CD4-positive, alpha-beta T cell treated with Interleukin-4 for 1 hour (primary cell): ENCODE data around the gene LSM14A.
"Not testable (repeated sequence)": the region's sequence is repeated elsewhere in the genome, so short reads cannot be mapped to it uniquely, and the experiment has no call there.

Experiments used
- DNase-seq, 2 donors: peaks; one replicate each; pipeline ENCODE4 v3.0.0-alpha.2; 2020 to 2022

The LSM14A gene

DNA sequence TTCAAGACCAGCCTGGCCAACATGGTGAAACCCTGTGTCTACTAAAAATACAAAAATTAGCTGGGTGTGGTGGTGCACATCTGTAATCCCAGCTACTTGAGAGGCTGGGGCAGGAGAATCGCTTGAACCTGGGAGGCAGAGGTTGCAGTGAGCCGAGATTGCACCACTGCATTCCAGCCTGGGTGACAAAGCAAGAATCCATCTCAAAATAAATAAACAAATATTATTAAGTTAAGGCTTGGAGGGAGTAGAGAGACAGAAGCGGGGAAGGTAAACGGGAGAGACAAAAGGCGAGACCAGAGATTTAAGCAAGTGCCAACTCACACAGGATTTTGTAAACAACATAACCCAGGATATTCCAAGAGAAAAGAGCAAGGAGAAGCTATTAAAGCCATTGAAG is 12.8 kb upstream of the LSM14A start:
- DNase-seq = not testable (repeated sequence)

DNA sequence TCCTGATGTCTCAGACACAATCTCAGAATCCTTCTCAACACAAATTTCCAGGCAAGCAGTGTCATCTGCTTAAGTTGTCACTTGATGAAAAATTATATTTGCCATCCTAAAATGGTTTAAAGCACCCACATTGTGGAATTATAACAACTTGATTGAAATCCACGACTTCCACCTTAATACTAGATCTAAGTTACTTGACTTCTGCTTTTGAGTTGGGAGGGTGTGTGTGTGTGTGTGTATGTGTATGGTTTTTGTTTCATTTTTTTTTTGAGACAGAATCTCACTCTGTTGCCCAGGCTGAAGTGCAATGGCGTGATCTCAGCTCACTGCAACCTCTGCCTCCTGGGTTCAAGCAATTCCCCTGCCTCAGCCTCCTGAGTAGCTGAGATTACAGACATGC is 10.4 kb upstream of the LSM14A start:
- not testable (repeated sequence) for DNase-seq

DNA sequence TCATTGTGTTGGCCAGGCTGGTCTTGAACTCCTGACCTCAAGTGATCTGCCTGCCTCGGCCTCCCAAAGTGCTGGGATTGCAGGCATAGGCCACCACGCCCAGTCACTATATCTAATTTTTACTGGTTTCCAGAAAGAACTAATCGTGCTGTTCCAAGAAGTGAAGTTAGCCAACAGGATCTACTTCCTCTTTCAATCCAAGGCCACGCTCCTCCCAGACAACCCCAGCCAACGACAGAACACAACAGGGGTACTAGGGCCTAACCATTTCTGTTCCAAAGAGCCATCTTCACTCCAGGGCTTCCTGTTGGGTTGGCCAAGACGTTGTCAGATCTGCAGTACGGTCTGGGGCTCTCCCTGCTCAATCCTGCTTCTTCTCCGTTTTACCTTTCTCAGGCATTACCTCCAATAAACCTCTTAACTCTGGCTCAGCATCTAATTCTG is 7.0 kb upstream of the LSM14A start:
- peak in 1 of 2 donors; percentile 12 for DNase-seq

DNA sequence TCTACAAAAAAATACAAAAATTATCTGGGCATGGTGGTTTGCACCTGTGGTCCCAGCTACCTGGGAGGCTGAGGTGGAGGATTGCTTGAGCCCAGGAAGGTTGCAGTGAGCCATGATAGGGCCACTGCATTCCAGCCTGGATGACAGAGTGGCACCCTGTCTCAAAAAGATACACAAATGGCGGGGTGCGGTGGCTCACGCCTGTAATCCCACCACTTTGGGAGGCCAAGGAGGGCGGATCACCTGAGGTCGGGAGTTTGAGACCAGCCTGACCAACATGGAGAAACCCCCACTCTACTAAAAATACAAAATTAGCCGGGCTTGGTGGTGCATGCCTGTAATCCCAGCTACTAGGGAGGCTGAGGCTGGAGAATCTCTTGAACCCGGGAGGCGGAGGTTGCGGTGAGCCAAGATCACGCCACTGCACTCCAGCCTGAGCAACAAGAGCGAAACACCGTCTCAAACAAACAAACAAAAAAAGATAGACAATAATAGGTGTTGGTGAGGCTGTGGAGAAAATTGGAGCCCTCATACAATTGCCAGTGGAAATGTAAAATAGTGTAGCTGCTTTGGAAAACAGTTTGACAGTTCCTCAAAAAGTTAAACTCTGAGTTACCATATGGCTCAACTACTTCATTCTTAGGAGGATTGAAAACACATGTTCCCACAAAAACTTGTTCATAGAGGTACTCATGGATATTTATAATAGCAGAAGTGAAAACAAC is 2.7 kb upstream of the LSM14A start:
- DNase-seq = not testable (repeated sequence)

DNA sequence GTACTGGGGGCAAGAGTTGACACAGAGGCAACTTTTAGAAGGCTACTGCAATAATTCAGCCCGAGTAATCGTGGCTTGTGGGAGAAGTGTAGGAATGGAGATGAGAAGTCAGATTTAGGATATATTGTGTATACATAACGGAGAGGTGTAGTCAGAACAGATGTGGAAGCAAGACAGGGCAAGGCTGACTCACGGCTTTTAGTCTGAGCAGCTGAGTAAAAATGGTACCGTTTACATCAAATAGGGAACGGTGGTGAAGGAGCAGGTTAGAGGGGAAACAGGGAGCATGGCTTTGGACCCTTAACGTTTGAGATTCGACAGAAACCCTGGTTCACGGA is 796 bp upstream of the LSM14A start:
- no peak for DNase-seq

DNA sequence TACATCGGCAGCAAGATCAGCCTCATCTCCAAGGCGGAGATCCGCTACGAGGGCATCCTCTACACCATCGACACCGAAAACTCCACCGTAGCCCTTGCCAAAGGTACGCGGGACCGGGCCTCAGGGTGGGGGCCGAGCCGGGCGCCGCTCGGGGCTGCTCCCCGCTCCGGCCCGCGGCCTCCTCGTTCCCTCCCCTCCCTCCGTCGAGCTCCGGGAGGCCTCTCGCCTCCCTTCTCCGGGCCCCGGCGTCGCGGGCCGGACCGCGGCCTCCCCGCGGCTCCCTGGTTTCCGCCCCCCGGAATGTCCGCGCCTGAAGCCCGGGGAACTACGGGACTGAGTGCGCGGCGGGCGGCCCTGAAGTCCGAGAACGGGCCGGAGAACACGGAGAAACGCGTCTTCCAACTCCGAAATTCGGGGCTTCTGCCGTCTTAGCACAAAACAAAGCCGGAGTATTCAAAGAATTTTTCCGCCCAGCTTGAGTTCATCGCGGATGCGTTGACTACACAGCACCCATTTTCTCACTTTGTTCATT is 423 bp downstream of the LSM14A start:
- no peak for DNase-seq

DNA sequence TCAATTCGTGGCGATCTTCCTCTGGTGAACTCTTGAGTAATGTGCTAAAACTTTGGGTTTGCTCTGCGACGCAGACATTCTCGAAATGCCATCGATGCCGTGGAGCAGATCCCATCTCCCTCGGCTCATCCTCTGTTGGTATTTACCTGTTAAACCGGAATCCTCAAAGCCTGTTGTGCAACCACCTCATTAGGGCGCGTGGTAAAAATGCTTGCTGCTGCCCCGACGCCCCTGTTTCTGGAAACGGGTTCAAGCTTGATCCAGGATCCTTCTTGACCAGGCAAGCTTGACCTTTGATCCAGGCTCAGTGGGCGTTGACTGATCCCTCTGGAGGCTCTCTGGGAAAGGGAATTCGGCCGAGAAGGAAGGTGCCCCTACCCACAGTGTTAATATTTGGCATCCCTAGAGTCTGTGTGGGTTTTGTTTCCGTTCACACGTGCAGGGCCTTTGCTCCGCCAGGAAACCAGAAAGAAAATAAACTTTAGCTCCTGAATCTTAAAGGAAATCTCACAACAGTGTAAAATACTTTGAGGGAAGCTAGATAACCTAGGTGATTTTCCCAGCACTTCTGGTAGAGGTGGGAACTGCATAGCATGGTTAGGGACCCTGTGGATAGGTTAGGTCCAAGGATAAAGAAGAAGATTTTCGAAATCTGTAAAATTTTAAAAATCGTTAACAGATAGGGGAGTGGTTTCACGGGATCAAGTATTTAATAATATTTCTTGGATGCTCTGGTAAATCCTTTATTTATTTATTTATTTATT is 1.1 kb downstream of the LSM14A start:
- DNase-seq = peak; percentile 19 to 37

DNA sequence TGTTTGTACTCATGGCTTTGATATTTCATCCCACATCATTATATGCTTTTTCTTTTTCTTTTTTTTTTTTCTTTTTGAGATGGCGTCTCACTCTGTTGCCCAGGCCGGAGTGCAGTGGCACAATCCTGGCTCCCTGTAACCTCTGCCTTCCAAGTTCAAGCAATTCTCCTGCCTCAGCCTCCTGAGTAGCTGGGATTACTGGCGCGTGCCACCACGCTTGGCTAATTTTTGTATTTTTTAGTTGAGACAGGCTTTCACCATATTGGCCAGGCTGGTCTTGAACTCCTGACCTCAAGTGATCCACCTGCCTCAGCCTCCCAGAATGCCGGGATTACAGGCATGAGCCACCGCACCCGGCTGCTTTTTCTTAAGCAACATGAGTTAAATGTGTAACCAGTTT is 2.9 kb downstream of the LSM14A start:
- DNase-seq = not testable (repeated sequence)

DNA sequence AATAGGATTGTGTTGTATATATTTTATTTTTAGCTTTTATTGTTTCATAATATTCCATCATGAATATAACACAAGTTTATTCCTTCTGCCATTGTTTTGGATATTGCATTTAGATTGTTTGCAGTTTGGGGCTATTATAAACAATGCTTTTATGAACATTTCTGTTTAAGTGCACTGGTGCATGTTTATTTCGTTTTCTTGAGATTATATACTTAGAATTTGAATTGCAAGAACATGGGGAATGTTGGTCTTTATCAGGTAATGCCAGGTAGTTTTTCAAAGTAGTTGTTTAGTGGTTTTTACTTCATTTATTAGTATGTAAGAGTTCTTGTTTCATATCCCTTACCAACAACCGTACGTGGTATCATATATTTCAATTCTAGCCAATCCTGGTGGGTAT is 4.3 kb downstream of the LSM14A start:
- no peak for DNase-seq

DNA sequence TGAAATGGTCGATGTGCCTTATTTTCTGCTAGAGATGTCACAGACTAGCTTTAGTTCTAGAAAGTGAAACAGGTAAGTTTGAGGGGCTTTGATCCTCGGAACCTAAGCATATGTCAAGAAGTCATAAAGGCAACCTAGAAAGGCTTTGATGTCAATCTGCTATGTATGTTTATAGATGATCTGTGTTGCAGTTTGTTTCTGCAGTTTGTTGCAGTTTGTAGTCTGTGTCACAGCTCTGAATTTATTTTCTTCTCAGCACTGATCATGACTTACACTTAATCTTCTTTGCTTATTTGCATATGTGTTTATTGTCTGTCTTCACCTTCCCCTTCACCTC is 5.9 kb downstream of the LSM14A start:
- peak in 1 of 2 donors; percentile 34 for DNase-seq

DNA sequence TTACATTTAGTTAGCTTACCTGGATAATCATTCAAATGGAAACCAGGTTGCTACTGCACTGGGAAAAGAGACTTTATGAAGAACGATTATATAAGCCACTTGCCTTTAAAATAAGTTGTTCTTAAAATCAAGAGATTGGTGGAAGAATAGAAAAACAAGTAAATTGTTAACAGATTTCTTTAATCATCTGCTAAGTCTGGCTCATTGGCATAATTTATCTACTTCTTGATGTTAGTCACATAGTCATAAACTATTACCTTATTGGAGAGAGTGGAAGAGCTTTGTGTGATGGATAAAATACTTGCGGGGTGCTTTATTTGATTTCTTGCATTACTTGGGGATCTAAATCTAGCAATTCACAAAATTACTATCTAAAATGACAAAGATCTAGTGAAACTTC is 6.8 kb downstream of the LSM14A start:
- no peak for DNase-seq

DNA sequence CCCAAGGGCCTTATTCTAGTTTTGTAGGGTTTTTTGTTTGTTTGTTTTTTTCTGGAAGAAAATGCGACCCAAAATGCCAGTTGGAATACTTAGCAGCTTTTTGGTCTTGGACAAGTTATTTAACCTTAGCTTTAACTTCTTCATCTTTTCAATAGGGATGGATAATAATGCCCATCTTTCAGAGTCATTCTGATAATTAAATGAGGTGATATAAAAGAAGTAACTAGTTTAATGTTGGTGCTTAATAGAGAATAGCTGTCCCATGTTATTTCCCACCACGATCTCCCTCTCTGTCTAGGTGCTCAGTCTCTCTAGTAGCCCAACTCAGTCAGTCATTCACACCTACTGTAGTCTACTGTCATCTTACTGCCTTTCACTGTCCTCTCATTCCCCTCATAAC is 8.0 kb downstream of the LSM14A start:
- DNase-seq = no peak

DNA sequence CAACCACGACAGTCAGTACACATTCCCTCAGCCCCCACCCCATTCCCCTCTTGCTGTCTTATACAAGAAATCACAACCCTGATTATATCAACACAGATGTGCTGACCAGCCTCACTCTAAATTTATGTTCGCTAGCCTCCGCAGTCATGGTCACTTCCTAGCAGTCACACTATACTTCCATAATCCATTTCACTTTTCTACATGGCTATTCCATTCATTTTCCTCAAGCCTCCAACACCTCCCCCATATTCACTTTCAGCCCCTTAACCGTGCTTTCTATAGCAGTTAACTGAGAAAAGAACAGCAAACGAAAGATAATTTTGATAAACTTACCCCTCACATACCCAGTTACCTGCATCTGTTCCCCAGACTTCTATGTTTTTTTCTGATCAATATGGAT is 8.4 kb downstream of the LSM14A start:
- DNase-seq = no peak

DNA sequence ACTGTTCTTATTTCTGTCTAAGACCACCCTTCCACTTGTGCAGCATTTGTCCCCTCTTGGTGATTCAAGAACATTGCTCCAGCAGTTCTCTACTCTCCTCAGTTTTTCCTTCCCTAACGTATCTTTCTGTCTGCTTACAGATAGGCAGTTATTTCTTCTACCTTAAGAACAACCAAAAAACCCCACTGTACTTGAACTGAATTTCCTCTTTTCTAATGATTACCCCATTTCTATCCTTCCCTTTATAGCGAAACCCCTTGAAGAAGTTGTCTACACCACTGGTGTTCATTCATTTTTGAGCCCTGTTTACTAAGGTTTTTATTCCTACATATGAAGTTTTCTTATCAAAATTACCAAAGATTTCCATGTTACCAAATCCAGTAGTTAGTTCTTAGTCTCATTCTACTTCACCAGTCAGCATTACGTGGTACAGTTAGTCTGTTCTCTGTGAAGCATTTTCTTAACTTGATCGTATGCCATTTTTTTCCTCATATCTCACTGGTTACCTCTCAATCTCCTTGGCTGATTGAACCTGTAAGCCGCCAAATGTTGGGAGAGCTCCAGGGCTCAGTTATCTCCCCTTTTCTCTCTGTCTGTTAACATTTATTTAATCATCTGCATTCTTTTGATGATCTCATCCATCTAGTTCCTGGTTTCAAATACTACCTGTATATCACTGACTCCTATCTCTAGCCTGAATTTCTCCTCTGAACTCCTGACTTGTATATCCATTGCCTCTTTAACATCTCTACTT is 9.0 kb downstream of the LSM14A start:
- DNase-seq = no peak

DNA sequence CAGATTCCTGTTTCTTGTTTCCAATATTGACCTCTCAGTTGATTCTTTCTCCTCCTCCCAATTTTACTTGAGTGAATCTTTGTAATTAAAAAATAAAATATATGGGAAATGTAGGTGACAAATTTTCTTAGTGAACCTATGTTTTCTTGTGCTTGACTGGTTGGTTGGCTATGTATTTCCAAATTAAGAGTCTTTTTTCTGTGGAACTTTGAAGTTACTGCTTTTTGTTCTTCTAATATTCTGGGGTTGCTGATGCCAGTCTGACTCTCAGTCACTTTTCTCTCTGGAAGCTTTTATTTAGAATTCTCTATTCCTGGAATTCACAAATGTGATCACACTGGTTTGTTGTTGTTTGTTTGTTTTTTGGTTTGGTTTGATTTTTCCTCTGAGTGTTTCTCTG is 9.8 kb downstream of the LSM14A start:
- DNase-seq = no peak

DNA sequence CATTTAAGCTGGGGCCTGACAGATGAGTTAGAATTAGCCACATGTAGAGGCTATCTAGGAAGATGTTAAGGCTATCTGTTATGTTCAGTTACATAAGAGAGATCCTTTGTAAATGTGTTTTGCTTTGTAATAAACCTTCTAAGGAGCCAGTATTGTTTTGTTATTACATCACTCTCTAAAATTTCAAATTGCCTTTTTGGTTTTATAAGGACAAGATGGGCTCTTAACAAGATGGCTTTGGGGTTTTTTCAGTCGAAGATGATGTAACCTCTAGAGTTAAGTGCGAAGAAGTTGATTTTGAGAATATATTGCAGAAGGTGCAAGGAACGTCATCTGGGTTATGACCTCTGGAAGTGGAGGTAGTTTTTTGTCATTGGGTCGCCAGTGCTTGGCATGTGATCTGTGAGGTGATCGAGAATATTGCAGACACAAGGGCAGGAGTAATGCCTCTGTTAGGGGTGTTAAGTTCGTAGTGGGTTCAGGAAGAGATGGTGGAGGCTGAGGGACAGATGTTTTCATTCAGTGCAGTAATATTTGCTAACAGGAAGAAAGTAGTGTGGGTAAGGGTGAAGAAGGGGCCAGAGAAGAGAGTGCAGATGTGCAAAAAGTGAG is 12.7 kb downstream of the LSM14A start:
- peak; percentile 27 to 40 for DNase-seq

DNA sequence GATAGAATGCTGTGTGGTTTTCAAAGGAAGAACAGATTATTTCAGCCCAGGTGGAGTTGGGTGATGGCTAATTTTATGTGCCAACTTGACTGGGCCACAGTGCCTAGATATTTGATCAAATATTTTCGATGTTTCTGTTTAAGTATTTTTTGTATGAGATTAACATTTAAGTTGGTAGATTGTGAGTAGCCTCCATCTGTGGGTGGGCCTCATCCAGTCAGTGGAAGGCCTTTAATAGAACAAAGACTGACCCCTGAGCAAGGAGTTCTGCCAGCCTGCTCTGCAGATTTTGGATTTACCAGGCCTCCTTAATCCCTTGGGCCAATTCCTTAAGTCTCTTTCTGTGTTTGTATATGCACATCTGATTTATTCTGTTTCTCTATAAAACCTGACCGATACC is 13.9 kb downstream of the LSM14A start:
- no peak for DNase-seq

DNA sequence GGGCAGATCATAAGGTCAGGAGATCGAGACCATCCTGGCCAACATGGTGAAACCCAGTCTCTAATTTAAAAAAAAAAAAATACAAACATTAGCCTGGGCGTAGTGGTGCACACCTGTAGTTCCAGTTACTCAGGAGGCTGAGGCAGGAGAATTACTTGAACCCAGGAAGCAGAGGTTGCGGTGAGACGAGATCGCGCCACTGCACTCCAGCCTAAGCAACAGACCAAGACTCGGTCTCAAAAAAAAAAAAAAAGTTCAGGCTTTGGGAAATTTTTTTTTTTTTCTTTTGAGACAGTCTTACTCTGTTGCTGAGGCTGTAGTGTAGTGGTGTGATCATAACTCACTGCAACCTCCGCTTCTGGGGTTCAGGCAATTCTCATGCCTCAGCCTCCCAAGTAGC is 14.7 kb downstream of the LSM14A start:
- DNase-seq = no peak

DNA sequence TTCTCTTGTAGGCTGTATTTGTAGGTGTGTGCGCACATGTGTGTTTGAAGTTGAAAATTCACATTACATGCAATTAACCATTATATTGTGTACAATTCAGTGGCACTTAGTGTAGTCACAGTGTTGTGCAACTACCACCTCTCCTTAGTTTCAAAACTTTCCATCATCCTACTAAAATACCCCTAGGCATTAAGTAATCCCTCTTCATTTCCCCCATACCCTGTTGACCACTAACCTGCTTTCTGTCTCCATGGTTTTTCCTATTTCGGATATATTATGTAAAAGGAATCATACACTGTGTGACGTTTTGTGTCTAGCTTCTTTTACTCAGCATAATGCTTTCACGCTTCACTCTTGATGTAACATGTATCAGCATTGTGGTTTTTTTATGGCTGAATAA is 16.1 kb downstream of the LSM14A start:
- DNase-seq = no peak

DNA sequence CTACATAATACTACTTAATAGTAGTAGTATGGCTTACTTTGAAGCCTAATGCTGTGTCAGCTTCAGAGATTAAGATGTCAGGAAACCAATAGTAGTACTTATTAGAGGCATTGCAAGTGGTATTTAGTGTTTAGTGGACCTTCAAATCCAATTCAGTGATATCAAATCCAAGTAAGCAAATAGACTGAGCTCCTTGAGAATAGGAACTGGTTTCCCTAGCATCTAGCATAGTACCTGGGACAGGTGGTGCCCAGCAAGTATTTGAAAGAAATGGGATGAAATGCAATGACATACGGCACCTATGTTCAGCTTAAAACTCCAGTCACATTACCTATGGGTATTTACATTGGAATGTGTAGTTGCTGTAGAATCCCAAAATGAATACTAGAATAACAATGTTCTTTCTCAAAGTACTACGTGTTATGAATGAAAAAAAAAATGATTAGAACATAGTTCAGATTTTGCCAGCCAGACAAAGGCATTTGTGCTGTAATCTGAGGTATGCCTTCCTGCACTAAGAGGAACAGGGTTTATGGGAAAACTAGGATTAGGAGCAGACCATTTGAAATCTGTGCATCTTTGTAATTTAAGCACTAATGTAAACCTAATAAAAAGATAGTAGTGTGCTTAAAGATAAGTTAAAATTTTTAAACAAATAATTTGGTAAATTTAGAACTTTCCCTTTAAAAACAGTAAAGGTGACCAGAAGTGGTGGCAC is 17.1 kb downstream of the LSM14A start:
- DNase-seq = no peak

DNA sequence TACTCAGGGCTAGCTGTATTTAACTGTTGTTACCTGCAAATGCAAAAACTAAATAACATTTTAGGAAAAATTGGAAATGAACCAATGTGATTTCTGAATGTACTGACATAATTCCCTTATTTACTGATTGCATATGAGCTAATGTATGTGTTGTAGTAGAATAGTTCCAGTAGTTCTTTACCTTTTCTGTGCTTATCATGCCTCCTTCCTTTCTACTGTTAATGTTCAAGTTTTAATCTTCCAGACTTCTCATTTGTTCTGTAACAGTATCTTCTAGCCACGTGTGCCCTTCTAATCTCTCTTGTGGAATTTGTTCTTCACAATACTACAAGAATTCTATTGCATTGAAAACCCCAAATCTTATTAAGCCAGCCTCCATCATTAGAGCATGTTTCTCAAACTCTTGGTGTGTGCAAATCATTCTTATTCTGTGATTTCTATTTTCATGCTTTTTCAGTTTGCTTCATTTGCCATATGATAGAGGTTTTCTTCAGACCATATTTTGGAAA is 17.7 kb downstream of the LSM14A start:
- no peak for DNase-seq

DNA sequence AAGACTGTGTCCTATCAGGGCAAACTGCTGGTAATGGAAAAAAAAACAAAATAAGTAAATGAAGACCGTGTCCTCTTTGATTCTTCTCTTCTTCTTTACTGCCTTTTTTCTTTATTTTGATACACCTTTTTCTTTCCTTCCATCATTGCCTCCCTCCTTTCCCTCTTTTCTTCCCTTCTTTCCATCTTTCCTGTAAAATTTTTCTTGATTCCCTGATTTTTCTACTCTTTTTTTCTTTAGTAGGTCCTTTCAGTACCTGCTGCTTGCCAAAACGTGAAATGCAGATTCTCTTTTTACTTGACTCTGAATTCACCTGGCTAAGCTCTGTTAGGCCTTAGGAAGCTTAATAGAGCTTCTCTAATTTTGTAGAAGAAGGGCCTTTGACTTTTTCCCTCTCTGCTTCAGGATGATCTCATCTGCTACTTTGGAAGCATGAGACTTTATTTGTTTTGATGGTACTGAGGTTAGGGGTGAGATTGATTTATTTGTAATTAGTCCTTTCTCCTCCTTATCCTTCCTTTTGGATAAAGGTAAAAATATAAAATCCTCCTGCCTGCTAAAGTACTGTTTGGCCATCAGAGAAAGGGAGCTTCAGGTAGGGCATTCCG is 19.2 kb downstream of the LSM14A start:
- DNase-seq = no peak
